ENCODE data around the gene NFIA. TPM values are rescaled to one million over a fixed set of nuclear protein-coding genes. Genes with fewer than 3 reads are reported as not detected.

NFIA gene
- total and polyA plus RNA-seq, 9 of the 15 experiments (the other 6 are each of a cell fraction or from before 2014, with no cell fraction given) = 5.3 to 24.9 (median 9.8) TPM

DNA sequence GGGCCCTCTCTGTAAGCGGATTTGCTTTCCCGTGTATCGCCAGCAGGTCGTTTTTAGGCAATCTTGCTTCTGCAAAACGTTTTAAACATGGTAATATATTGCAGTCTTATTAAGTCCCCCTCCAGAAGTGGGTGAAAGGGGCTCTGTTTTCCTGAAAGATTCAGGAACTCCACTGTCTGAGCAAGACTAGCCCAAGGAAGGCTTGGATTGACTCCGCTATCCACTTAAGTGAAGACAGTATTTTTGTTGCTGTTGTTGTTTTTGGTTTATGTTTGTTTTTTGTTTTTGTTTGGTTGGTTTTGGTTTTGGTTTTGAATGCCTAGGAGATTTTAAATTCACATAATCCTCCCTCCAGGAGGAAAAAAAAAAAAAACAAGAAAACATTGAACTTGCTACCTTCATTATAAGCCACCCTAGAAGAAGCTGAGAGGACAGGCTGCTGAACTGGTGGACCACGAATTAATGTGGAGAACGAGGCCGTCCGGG lies 29.1 kb upstream of the NFIA start:
- 7% methylated on average over 10 of the region's 10 CpGs for WGBS (ENCODE audit: insufficient coverage, low coverage, missing lambda C conversion rate)
- no peaks in the 10 kb centered on the region for H3K9me3 ChIP-seq (replicated peaks; ENCODE audit: control insufficient read depth, insufficient read depth, low read depth, low read length)
- no peaks in the 10 kb centered on the region for H3K36me3 ChIP-seq (ENCODE audit: control insufficient read depth, insufficient read depth, low read length)
- BruUV-seq (replicated peaks) = TSS peak; percentile 40
- no peaks in the 10 kb centered on the region for H3K9me1 ChIP-seq (ENCODE audit: control insufficient read depth, insufficient read depth, low read length)
- ChIA-PET POLR2A (interaction anchor here (0.6 to 1.4 kb wide), 8 partner anchors 27 to 951 kb away, joined by 3 to 5 read pairs (median 4); no protein-coding TSS in a partner anchor), CTCF (ENCODE audit: low intra/inter-chr PET ratio) (no interaction called here)
- peak overlapping the region; percentile 82 for H3K27ac ChIP-seq (ENCODE audit: extremely low read depth, low read depth, low read length)
- peak overlapping the region; percentile 88 for H2AFZ ChIP-seq (ENCODE audit: low read depth, low read length)
- no peaks in the 10 kb centered on the region for H4K20me1 ChIP-seq (replicated peaks; ENCODE audit: control insufficient read depth, insufficient read depth, low read length)
- intact Hi-C loops (cut with micrococcal nuclease) (loop anchor here (5.0 kb wide), 8 partner anchors 89 to 1384 kb away; partner anchors contain the start of gene USP1), in situ Hi-C loops (cut with MboI) (loop anchor here (5.0 kb wide), 1 partner anchor 84 kb away; no protein-coding TSS in a partner anchor)
- no peaks in the 10 kb centered on the region for H3K27me3 ChIP-seq (ENCODE audit: control insufficient read depth in 2 of 2, insufficient read depth in 2 of 2, low read length in 2 of 2)
- ATAC-seq (no peak), FAIRE-seq (peak; percentile 48), DNase-seq (ENCODE audit: extremely low read depth in 1 of 4, low spot score in 3 of 4) (no peak)
- H3K4me1 ChIP-seq (replicated peaks in 1 of 2; ENCODE audit: control insufficient read depth in 2 of 2, insufficient read depth in 2 of 2, low read length in 2 of 2) = peaks cover 43 to 61% of the 10 kb centered on the region in 2 experiments
- peaks cover 15% of the 10 kb centered on the region for H3K79me2 ChIP-seq (ENCODE audit: control insufficient read depth, insufficient read depth, low read length)
- H3K4me3 ChIP-seq = peak overlapping the region; percentile 41
- H3K4me2 ChIP-seq (ENCODE audit: insufficient read depth, low read length) = peak overlapping the region; percentile 77
- H3K9ac ChIP-seq (ENCODE audit: insufficient read depth in 1 of 2, low read depth in 2 of 2, low read length in 2 of 2) = peak overlapping the region; percentile 58 to 89
- TF ChIP-seq, protein P1, sequence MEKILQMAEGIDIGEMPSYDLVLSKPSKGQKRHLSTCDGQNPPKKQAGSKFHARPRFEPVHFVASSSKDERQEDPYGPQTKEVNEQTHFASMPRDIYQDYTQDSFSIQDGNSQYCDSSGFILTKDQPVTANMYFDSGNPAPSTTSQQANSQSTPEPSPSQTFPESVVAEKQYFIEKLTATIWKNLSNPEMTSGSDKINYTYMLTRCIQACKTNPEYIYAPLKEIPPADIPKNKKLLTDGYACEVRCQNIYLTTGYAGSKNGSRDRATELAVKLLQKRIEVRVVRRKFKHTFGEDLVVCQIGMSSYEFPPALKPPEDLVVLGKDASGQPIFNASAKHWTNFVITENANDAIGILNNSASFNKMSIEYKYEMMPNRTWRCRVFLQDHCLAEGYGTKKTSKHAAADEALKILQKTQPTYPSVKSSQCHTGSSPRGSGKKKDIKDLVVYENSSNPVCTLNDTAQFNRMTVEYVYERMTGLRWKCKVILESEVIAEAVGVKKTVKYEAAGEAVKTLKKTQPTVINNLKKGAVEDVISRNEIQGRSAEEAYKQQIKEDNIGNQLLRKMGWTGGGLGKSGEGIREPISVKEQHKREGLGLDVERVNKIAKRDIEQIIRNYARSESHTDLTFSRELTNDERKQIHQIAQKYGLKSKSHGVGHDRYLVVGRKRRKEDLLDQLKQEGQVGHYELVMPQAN (IDR thresholded peaks at IDR 0.05; ENCODE audit: borderline replicate concordance) = no peak
- peak; percentile 32 for TF ChIP-seq ZFX (CRISPR knock-in tag; IDR thresholded peaks at IDR 0.05)
- no peak for TF ChIP-seq NFE2 (IDR thresholded peaks at IDR 0.05; ENCODE audit: low read depth)
- no peak for TF ChIP-seq ZNF785 (CRISPR knock-in tag; IDR thresholded peaks at IDR 0.05)
- TF ChIP-seq MAFK (IDR thresholded peaks at IDR 0.05; ENCODE audit: low read length) = no peak
- TF ChIP-seq ZKSCAN1 (IDR thresholded peaks at IDR 0.05; ENCODE audit: low read depth, low read length) = no peak
- TF ChIP-seq ZNF668 (CRISPR knock-in tag; IDR thresholded peaks at IDR 0.05) = no peak
- no peak for TF ChIP-seq PRPF4 (IDR thresholded peaks at IDR 0.05; ENCODE audit: insufficient read depth, low read depth, low read length, poor library complexity, severe bottlenecking)
- no peak for TF ChIP-seq CHD1 (IDR thresholded peaks at IDR 0.05; ENCODE audit: low read length)
- peak; percentile 48; the same call in 1 of the 2 replicates for TF ChIP-seq NFRKB (IDR thresholded peaks at IDR 0.05; ENCODE audit: low read depth)
- no peak for TF ChIP-seq ETV6 (IDR thresholded peaks at IDR 0.05; ENCODE audit: borderline replicate concordance in 1 of 2, low read depth in 2 of 2, low read length in 1 of 2)
- TF ChIP-seq ETV6 (CRISPR knock-in tag; IDR thresholded peaks at IDR 0.05; ENCODE audit: borderline replicate concordance) = no peak
- TF ChIP-seq GTF2A2 (tag; IDR thresholded peaks at IDR 0.05) = no peak
- no peak for TF ChIP-seq HLTF (IDR thresholded peaks at IDR 0.05)
- TF ChIP-seq FOXK2 (conservative IDR thresholded peaks at IDR 0.05 in 1 of 2, IDR thresholded peaks at IDR 0.05 in 1 of 2; ENCODE audit: low read depth in 2 of 2) = peak; percentile 36 to 39; a peak in 2 of 4 replicates
- TF ChIP-seq HEY1 (CRISPR knock-in tag; IDR thresholded peaks at IDR 0.05; ENCODE audit: borderline replicate concordance) = no peak
- no peak for TF ChIP-seq GABPB2 (CRISPR knock-in tag; conservative IDR thresholded peaks at IDR 0.05)
- no peak for TF ChIP-seq U2AF1 (optimal IDR thresholded peaks at IDR 0.05; ENCODE audit: low read depth, low read length)
- TF ChIP-seq BRD4 (IDR thresholded peaks at IDR 0.05) = 0 out of 2 replicates have a peak, but pooled peaks have one; percentile 43
